Activated T-cell treated with anti-CD3 and anti-CD28 coated beads, Interleukin-2, amount 50 U/mL, for 72 hours (primary cell): ENCODE data around the gene SNAPC4. TPM values are rescaled to one million over a fixed set of nuclear protein-coding genes. Genes with fewer than 3 reads are reported as not detected.

Experiments used
- ATAC-seq, 2 donors: fragments of 150-1000 bp; cut with Tn5 transposase; replicated peaks in 1 of 2; 2 replicates each; pipeline ENCODE4 v1.10.0; 2021; ENCODE audit warnings: moderate library complexity in 2 of 2, mild to moderate bottlenecking in 1 of 2
- DNase-seq, 2 donors: peaks; one replicate each; pipeline ENCODE4 v3.0.0; 2021 to 2022; ENCODE audit warnings: mixed read lengths in 1 of 2
- H3K27ac Mint-ChIP-seq: one replicate; pipeline ENCODE4 v1.8.0; 2022; ENCODE audit warnings: mild to moderate bottlenecking, moderate library complexity, mixed read lengths
- H3K27me3 Mint-ChIP-seq: one replicate; pipeline ENCODE4 v1.8.0; 2022; ENCODE audit warnings: low read depth, mixed read lengths
- H3K36me3 Mint-ChIP-seq, 2 donors: one replicate each; pipeline ENCODE4 v1.8.0; 2022; ENCODE audit warnings: mixed read lengths in 2 of 2, mild to moderate bottlenecking in 1 of 2; ENCODE audit not compliant: insufficient read depth in 2 of 2
- H3K4me1 Mint-ChIP-seq: one replicate; pipeline ENCODE4 v1.8.0; 2022; ENCODE audit warnings: low read depth, mixed read lengths
- H3K4me3 Mint-ChIP-seq, 2 donors: one replicate each; pipeline ENCODE4 v1.8.0; 2022; ENCODE audit warnings: mild to moderate bottlenecking in 2 of 2, mixed read lengths in 2 of 2, moderate library complexity in 2 of 2
- H3K9me3 Mint-ChIP-seq, 2 donors: one replicate each; pipeline ENCODE4 v1.8.0; 2022; ENCODE audit warnings: mixed read lengths in 2 of 2
- total RNA-seq, 2 donors: library from RNA; stranded (reverse); gene quantifications; one replicate each; pipeline ENCODE4 v1.2.3, GENCODE V29; 2022

Gene SNAPC4
- total RNA-seq: 10 to 100 TPM; 10.9 to 14.3 TPM

- Mint-ChIP-seq H3K4me1 (peaks cover 51% of the 10 kb centered on the region), H3K27ac (peak within 1 kb of the TSS; percentile 74), H3K9me3 (no peaks in the 10 kb centered on the region), H3K27me3 (no peaks in the 10 kb centered on the region), H3K36me3 (peaks cover 4 to 12% of the 10 kb centered on the region in 2 donors), H3K4me3 (peak within 1 kb of the TSS; percentile 90 to 93)
- DNase-seq: peak; percentile 89 to 95
- peak; percentile 78 for ATAC-seq
These were observed at the start of gene SNAPC4 for GRCh38 chr9:136400038-136400834. SNAPC4 (minus strand) TSS chr9:136400170; CDS start chr9:136398428, 1,742 bp downstream.

DNA sequence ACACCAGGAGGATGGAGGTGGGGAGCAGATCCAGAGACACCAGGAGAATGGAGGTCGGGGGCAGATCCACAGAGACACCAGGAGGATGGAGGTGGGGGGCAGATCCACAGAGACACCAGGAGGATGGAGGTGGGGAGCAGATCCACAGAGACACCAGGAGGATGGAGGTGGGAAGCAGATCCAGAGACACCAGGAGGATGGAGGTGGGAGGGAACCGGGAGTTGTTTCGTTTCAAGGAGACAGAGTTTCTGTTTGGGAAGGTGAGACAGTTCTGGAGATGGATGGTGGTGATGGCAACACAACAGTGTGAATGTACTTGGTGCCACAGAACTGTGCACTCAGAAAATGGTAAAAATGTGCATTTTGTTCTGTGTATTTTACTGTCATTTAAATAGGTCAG, 48.7 kb upstream of the SNAPC4 start:
- Mint-ChIP-seq H3K27me3 (no peaks in the 10 kb centered on the region), H3K4me1 (no peaks in the 10 kb centered on the region)

GRCh38 chr9:136447173-136447778, 47.3 kb upstream of the SNAPC4 start:
- Mint-ChIP-seq H3K4me1 (no peaks in the 10 kb centered on the region), H3K9me3 (no peaks in the 10 kb centered on the region), H3K4me3 (no peak overlapping the region), H3K27ac (no peak overlapping the region), H3K27me3 (no peaks in the 10 kb centered on the region), H3K36me3 (peaks cover 5 to 27% of the 10 kb centered on the region in 2 donors)
- ATAC-seq: no peak
- no peak for DNase-seq

More for the DNA sequence above, 48.7 kb upstream of the SNAPC4 start:
- Mint-ChIP-seq H3K9me3 (no peaks in the 10 kb centered on the region), H3K27ac (no peak overlapping the region), H3K4me3 (no peak overlapping the region), H3K36me3 (peaks cover 7 to 28% of the 10 kb centered on the region in 2 donors)
- DNase-seq (no peak), ATAC-seq (no peak)

DNA sequence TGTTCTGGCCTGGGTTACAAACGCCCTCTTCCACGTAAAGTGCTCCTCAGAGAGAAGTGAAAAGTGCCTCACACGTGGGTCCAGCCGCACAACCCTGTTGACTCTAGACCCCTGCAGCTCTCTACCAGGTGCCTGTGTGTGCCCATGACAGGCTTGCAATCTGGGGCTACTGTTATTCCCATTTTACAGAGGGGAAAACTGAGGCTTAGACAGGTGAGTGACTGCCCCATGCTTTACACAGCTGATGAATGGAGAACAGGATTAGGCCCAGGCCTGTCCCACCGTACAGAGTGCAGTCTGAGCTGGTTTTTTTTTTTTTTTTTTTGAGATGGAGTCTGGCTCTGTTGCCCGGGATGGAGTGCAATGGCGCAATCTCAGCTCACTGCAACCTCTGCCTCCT, 45.8 kb upstream of the SNAPC4 start:
- Mint-ChIP-seq H3K4me1 (no peaks in the 10 kb centered on the region), H3K36me3 (peaks cover 5 to 23% of the 10 kb centered on the region in 2 donors), H3K27ac (no peak overlapping the region), H3K9me3 (no peaks in the 10 kb centered on the region), H3K4me3 (no peak overlapping the region), H3K27me3 (no peaks in the 10 kb centered on the region)
- no peak for ATAC-seq
- DNase-seq: no peak

DNA sequence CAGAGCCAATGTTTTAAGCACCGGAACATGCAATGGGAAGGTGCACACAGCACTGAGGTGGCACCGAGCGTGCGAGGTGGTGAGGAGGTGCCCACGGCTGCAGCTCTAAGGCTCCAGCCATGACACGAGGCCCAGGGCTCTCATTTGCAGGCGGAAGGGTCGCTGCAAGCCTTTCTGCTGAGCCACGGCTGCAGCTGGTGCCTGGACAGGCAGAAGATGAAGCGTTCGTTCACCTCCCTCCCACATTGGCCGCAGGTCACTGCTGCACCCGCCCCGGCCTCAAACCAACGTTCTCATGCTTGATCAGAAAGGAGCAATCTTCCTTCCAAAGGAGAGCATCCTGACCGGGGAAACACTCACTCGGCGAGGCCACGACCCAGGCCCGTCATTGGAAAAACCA, 44.1 kb upstream of the SNAPC4 start:
- Mint-ChIP-seq H3K4me3 (no peak overlapping the region), H3K4me1 (no peaks in the 10 kb centered on the region), H3K9me3 (no peaks in the 10 kb centered on the region), H3K27me3 (no peaks in the 10 kb centered on the region), H3K36me3 (peaks cover 3 to 21% of the 10 kb centered on the region in 2 donors), H3K27ac (no peak overlapping the region)
- DNase-seq (no peak), ATAC-seq (no peak)

- no peak overlapping the region for H3K27ac Mint-ChIP-seq
- no peak overlapping the region for H3K4me3 Mint-ChIP-seq
- no peaks in the 10 kb centered on the region for H3K4me1 Mint-ChIP-seq
- ATAC-seq (no peak), DNase-seq (no peak)
- peaks cover 3 to 21% of the 10 kb centered on the region in 2 donors for H3K36me3 Mint-ChIP-seq
- H3K27me3 Mint-ChIP-seq: no peaks in the 10 kb centered on the region
- H3K9me3 Mint-ChIP-seq: no peaks in the 10 kb centered on the region
These were observed 43.7 kb upstream of the SNAPC4 start for GRCh38 chr9:136443687-136444086.

GRCh38 chr9:136443087-136443486, 43.1 kb upstream of the SNAPC4 start:
- Mint-ChIP-seq H3K27ac (no peak overlapping the region), H3K36me3 (peaks cover 3 to 22% of the 10 kb centered on the region in 2 donors), H3K9me3 (no peaks in the 10 kb centered on the region), H3K4me3 (no peak overlapping the region), H3K27me3 (no peaks in the 10 kb centered on the region), H3K4me1 (peaks cover 4% of the 10 kb centered on the region)
- no peak for ATAC-seq
- DNase-seq: no peak

DNA sequence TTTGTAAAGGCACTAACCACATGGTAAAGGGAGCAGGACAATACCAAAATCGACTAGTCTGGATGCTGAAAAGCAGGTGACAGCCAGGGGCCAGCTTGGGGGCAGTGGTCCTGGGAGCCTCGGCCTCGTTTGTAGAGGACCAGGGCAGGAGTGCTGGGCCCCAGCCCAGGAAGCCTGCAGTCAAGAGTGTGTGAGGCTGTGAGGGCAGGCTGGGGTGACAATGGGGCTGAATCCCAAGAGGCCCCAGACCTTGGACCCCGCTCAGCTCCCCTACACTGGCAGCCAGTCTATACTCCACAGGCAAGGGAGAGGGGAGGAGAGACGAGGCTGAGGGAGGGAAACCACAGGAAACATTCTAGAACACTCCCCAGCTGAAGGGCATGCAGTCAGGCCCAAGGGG, 42.3 kb upstream of the SNAPC4 start:
- ATAC-seq: no peak
- no peak for DNase-seq
- H3K27ac Mint-ChIP-seq: peak overlapping the region; percentile 38
- peaks cover 12% of the 10 kb centered on the region for H3K4me1 Mint-ChIP-seq
- H3K27me3 Mint-ChIP-seq: no peaks in the 10 kb centered on the region
- H3K4me3 Mint-ChIP-seq: no peak overlapping the region
- H3K36me3 Mint-ChIP-seq: peaks cover 3 to 22% of the 10 kb centered on the region in 2 donors
- H3K9me3 Mint-ChIP-seq: no peaks in the 10 kb centered on the region

- Mint-ChIP-seq H3K36me3 (peaks cover 5 to 19% of the 10 kb centered on the region in 2 donors), H3K9me3 (no peaks in the 10 kb centered on the region), H3K27me3 (no peaks in the 10 kb centered on the region), H3K27ac (no peak overlapping the region), H3K4me3 (no peak overlapping the region), H3K4me1 (peaks cover 17% of the 10 kb centered on the region)
- ATAC-seq: no peak
- DNase-seq: no peak
These were observed 41.8 kb upstream of the SNAPC4 start for GRCh38 chr9:136441681-136442245.

DNA sequence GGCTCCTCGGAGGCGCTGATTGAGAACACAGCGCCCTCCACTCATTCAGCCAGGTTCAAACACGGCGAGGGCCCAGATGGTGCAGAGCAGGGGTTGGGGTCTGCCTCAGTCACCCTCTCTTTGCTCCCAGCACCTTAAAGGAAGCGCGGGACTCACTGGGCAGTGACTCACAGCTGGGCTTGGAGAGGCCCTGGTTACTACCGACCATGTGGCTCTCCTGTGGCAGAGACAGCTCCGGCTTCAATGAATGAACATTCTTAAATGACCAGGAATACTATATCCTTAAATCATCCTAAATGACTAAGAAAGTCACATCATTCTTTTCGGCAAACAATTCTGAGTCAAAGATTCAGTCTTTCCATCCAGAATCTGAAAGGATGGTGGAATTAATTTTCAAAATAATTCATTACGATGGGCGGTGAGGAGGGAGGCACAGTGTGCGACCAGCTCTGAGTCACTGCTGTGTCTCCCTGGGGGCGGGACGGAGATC, 41.3 kb upstream of the SNAPC4 start:
- Mint-ChIP-seq H3K4me3 (peak overlapping the region in 1 of 2 donors; percentile 52), H3K4me1 (peaks cover 21% of the 10 kb centered on the region), H3K9me3 (no peaks in the 10 kb centered on the region), H3K27me3 (no peaks in the 10 kb centered on the region), H3K36me3 (peaks cover 5 to 16% of the 10 kb centered on the region in 2 donors), H3K27ac (no peak overlapping the region)
- ATAC-seq (no peak), DNase-seq (no peak)

- Mint-ChIP-seq H3K27ac (no peak within 1 kb of the TSS), H3K27me3 (no peaks in the 10 kb centered on the region), H3K9me3 (no peaks in the 10 kb centered on the region), H3K4me1 (peaks cover 21% of the 10 kb centered on the region), H3K36me3 (peaks cover 5 to 16% of the 10 kb centered on the region in 2 donors), H3K4me3 (peak within 1 kb of the TSS; percentile 79 to 89)
- ATAC-seq: peak; percentile 84 to 86
- peak; percentile 87 to 95 for DNase-seq
These were observed 39.8 kb upstream of the SNAPC4 start, which contains the start of gene INPP5E for GRCh38 chr9:136439481-136440408. INPP5E (minus strand) TSS chr9:136439845; CDS start chr9:136439419, 426 bp downstream.
